ENCODE results near the gene LRFN2. TPM values are rescaled to one million over a fixed set of nuclear protein-coding genes. Genes with fewer than 3 reads are reported as not detected.

LRFN2 gene
- total RNA-seq, 1 donor from 2014 or later, result not detected

DNA sequence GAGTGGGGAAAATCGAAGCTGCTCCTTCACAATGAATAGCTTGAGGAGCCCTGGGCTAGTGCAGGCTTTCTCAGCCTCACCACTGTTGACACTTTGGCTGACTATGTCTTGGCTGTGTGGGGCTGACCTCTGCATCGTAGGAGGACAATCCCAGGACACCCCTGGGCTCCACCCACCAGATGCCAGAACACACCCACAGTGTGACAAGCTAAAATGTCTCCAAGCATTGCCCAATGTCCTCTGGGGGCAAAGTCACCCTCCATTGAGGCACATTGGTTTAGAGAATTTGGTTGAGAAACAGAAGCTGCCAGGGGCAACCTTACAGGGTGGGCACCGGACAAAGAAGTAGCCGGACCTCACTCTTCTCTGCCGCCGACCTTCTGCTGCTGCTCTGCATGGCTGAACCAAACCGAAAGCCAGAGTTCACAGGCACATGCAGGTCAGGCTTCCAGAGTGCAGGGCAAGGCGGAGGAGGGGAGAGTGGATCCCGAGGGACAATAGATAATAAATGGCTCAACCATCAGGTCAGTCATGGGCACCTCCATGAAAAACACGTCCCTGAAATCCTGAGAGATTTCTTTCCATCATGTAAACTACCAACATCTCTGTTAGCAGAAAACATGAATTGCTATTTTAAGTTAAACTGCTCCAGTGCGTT, 189.0 kb downstream of the LRFN2 start:
- no peak overlapping the region for H3K4me3 ChIP-seq (ENCODE audit: low read depth, low read length)
- TF ChIP-seq, protein P1, sequence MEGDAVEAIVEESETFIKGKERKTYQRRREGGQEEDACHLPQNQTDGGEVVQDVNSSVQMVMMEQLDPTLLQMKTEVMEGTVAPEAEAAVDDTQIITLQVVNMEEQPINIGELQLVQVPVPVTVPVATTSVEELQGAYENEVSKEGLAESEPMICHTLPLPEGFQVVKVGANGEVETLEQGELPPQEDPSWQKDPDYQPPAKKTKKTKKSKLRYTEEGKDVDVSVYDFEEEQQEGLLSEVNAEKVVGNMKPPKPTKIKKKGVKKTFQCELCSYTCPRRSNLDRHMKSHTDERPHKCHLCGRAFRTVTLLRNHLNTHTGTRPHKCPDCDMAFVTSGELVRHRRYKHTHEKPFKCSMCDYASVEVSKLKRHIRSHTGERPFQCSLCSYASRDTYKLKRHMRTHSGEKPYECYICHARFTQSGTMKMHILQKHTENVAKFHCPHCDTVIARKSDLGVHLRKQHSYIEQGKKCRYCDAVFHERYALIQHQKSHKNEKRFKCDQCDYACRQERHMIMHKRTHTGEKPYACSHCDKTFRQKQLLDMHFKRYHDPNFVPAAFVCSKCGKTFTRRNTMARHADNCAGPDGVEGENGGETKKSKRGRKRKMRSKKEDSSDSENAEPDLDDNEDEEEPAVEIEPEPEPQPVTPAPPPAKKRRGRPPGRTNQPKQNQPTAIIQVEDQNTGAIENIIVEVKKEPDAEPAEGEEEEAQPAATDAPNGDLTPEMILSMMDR (conservative IDR thresholded peaks at IDR 0.05; ENCODE audit: low read depth, low read length), result no peak
- DNase-seq (ENCODE audit: low read depth), result no peak

DNA sequence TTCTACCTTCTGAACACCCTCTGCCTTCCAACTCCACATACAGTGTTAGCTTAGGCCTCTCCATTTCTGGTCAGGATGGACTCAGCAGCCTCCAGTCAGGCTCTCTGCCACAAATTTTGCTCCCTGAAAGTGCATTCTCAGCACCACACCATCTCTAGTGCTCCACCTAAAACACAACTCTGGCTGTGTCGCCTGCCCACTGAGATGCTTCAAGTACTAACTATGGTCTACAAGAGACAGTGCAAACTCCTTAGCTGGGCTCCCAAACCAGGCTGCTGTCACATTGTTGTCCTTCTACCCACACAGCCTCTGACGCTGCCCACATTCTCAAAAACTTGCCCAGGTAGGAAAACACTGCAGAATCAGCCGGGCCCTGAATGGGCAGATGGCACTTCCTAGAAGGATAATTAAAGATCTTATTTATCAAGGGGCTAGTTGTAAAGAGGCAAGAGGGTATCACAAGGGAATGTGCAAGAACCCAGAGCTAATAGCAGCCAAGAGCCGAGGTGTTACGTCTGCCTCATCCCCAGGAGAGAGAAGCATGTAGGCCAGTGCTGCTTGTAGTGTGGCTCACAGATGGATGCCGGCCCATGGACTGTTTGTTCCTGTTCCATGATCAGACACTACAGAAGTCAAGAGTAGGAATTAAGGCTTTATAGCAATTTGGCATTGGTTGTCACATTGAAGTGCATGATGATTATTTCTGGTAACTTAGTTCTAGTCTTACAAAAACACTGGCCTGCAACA, 189.7 kb downstream of the LRFN2 start:
- TF ChIP-seq, protein P1 (conservative IDR thresholded peaks at IDR 0.05; ENCODE audit: low read depth, low read length), result no peak
- no peak for DNase-seq (ENCODE audit: low read depth)

DNA sequence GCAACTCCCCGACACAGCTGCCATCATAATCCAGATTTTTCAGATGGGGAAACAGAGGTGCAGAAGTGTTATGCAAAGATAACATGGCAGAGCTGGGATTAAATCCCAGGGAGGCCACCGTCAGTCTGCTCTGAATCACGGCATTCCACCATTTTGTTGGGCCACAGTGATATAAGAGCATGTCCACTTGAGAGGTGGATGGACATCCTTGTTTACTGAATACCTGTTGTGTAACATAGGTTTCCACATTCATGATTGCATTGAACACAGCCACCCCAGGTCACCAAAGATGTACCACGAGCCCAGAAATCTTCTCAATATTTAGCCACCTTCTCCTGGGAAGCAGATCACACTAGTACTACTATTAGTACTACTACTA, 191.5 kb downstream of the LRFN2 start:
- H3K4me3 ChIP-seq (ENCODE audit: low read depth, low read length), result no peak overlapping the region
- DNase-seq (ENCODE audit: low read depth), result no peak
- TF ChIP-seq, protein P1 (conservative IDR thresholded peaks at IDR 0.05; ENCODE audit: low read depth, low read length), result no peak

More for the DNA sequence above, 189.7 kb downstream of the LRFN2 start:
- H3K4me3 ChIP-seq (ENCODE audit: low read depth, low read length), result no peak overlapping the region

DNA sequence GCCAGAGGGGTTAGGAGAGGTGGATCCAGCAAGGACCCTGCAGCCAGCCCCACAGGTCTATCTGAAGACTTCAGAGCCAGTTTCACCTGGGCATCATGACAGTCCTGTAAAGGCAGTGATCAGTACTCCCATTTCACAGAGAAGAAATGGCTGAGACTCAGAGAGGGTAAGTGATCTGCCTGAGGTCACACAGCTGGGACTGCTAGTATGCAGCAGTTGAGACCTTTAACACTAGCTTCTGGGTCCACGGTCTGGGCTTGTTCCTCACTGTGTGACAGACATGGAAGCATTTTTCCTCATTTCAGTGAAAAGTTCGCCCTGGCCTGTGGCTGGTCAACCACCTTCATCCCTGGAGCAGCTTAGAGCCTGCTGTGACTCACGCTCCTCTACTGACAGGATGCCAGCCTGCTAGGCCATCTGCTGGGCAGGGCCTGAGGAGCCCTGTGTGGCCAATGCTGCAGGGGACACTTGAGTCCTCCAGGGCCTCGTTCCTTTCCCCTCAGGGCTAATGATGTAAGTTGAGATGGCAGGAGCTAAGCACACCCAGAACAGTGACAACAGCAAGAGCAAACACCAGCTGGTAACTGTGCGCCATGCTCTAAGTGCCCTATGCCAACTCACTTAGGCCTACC, 192.0 kb downstream of the LRFN2 start:
- TF ChIP-seq, protein P1 (conservative IDR thresholded peaks at IDR 0.05; ENCODE audit: low read depth, low read length), result no peak
- H3K4me3 ChIP-seq (ENCODE audit: low read depth, low read length), result no peak overlapping the region
- no peak for DNase-seq (ENCODE audit: low read depth)

DNA sequence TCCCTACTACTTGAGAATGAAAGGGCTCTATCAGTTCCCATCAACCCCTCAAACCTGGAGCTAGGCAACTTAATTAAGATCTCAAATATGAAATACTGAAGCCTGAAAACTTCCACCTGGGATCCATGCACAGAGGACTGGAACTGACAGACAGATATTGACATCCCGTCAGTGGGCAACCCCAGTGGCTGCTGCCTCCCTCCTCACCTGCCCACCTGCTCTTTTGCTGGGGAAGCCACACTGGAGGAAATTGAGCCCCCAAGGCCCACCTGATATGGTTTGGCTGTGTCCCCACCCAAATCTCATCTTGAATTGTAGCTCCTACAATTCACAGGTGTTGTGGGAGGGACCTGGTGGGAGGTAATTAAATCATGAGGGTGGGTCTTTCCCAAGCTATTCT, 192.8 kb downstream of the LRFN2 start:
- TF ChIP-seq, protein P1 (conservative IDR thresholded peaks at IDR 0.05; ENCODE audit: low read depth, low read length), result no peak
- H3K4me3 ChIP-seq (ENCODE audit: low read depth, low read length), result no peak overlapping the region
- DNase-seq (ENCODE audit: low read depth), result no peak

DNA sequence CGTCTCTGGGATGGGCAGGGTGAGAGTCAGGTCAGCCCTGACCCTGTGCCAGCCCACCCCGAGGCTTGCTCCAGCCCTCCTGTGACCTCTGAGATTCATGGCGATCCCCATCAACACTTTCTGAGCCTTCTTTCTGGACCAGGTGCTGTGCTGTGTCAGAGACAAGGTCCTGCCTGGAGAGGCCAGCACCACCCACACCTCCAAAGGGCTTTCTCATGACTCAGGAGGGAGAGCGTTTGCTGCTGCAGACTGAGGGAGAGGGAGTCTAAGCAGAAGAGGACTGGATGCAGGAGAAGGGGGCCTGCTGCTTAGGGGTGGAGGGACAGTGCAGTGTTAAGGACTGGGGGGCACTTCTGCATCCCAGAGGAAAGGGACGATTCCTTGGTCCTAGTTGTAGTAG, 193.5 kb downstream of the LRFN2 start:
- no peak for DNase-seq (ENCODE audit: low read depth)
- H3K4me3 ChIP-seq (ENCODE audit: low read depth, low read length), result no peak overlapping the region
- TF ChIP-seq, protein P1 (conservative IDR thresholded peaks at IDR 0.05; ENCODE audit: low read depth, low read length), result no peak

Data from epithelial cell of proximal tubule (primary cell).